ENCODE results near the gene C12orf43.

GRCh38 chr12:120981407-120981941, 34.8 kb downstream of the C12orf43 start:
- TF ChIP-seq CTCF (IDR thresholded peaks at IDR 0.05; ENCODE audit: low read length) = no peak
- TF ChIP-seq EZH2phosphoT487 (IDR thresholded peaks at IDR 0.05; ENCODE audit: low read length) = no peak
